Osteocyte (in vitro differentiated cells): ENCODE data around the gene LBHD1. TPM values are rescaled to one million over a fixed set of nuclear protein-coding genes. Genes with fewer than 3 reads are reported as not detected.

Source experiments
- DNase-seq: peaks from one replicate; pipeline ENCODE4 v3.0.0; 2021; ENCODE audit warnings: mixed read lengths; ENCODE audit not compliant: unreplicated experiment; ENCODE audit errors: extremely low spot score
- H3K27ac Mint-ChIP-seq: one replicate; pipeline ENCODE4 v1.8.0; 2021; ENCODE audit warnings: mild to moderate bottlenecking, mixed read lengths; ENCODE audit not compliant: unreplicated experiment
- H3K27me3 Mint-ChIP-seq: one replicate; pipeline ENCODE4 v1.8.0; 2021; ENCODE audit warnings: mixed read lengths; ENCODE audit not compliant: unreplicated experiment
- H3K36me3 Mint-ChIP-seq: one replicate; pipeline ENCODE4 v1.8.0; 2021; ENCODE audit warnings: mixed read lengths; ENCODE audit not compliant: unreplicated experiment
- H3K4me1 Mint-ChIP-seq: one replicate; pipeline ENCODE4 v1.8.0; 2021; ENCODE audit warnings: mixed read lengths; ENCODE audit not compliant: unreplicated experiment
- H3K4me3 Mint-ChIP-seq: one replicate; pipeline ENCODE4 v1.8.0; 2021; ENCODE audit warnings: mild to moderate bottlenecking, moderate library complexity, mixed read lengths; ENCODE audit not compliant: unreplicated experiment
- H3K9me3 Mint-ChIP-seq: one replicate; pipeline ENCODE4 v1.8.0; 2021; ENCODE audit warnings: mixed read lengths; ENCODE audit not compliant: unreplicated experiment
- total RNA-seq: library from RNA; stranded (reverse); gene quantifications from 2 replicates; pipeline ENCODE4 v1.2.1, GENCODE V29; 2021
- TF ChIP-seq, protein P1 (sequence below): fragments of 200-600 bp; sonication (generic); IDR thresholded peaks from 2 replicates; pipeline ENCODE4 v1.5.0; 2021; ENCODE audit warnings: antibody characterized with exemption, mild to moderate bottlenecking, moderate library complexity

The LBHD1 gene
- total RNA-seq, 1 donor from 2014 or later = 7.3 TPM

GRCh38 chr11:62689421-62690183, 17.5 kb upstream of the LBHD1 start, which contains the start of gene LRRN4CL:
TSS of gene LRRN4CL (minus strand) at chr11:62689530. CDS start at chr11:62688508, 1,022 bp downstream.
- Mint-ChIP-seq H3K9me3 (no peaks in the 10 kb centered on the region), H3K4me3 (peak within 1 kb of the TSS; percentile 32), H3K27me3 (no peaks in the 10 kb centered on the region), H3K27ac (peak within 1 kb of the TSS; percentile 63), H3K4me1 (peaks cover 9% of the 10 kb centered on the region), H3K36me3 (peaks cover 19% of the 10 kb centered on the region)
- TF ChIP-seq, protein P1, sequence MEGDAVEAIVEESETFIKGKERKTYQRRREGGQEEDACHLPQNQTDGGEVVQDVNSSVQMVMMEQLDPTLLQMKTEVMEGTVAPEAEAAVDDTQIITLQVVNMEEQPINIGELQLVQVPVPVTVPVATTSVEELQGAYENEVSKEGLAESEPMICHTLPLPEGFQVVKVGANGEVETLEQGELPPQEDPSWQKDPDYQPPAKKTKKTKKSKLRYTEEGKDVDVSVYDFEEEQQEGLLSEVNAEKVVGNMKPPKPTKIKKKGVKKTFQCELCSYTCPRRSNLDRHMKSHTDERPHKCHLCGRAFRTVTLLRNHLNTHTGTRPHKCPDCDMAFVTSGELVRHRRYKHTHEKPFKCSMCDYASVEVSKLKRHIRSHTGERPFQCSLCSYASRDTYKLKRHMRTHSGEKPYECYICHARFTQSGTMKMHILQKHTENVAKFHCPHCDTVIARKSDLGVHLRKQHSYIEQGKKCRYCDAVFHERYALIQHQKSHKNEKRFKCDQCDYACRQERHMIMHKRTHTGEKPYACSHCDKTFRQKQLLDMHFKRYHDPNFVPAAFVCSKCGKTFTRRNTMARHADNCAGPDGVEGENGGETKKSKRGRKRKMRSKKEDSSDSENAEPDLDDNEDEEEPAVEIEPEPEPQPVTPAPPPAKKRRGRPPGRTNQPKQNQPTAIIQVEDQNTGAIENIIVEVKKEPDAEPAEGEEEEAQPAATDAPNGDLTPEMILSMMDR = no peak
- no peak for DNase-seq

DNA sequence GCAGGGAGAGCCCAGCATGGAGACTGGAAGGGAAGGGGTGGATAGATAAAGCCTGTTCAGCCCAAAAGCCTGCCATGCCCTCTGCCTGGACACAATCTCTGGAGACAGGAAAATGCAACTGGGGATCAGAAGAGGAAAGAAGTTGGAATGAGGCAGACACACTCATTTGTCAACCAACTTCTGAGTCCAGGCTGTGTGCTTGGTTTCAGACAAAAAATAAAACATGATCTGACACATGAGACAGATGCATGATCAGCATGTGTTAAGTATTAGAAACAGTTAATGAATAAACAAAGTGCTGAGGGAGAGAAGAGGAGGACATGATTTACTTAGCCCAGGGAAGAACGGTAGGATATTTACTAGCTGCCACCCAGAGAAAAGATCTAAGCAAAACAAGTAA, 16.4 kb upstream of the LBHD1 start:
- Mint-ChIP-seq H3K27me3 (no peaks in the 10 kb centered on the region), H3K36me3 (peaks cover 19% of the 10 kb centered on the region)

DNA sequence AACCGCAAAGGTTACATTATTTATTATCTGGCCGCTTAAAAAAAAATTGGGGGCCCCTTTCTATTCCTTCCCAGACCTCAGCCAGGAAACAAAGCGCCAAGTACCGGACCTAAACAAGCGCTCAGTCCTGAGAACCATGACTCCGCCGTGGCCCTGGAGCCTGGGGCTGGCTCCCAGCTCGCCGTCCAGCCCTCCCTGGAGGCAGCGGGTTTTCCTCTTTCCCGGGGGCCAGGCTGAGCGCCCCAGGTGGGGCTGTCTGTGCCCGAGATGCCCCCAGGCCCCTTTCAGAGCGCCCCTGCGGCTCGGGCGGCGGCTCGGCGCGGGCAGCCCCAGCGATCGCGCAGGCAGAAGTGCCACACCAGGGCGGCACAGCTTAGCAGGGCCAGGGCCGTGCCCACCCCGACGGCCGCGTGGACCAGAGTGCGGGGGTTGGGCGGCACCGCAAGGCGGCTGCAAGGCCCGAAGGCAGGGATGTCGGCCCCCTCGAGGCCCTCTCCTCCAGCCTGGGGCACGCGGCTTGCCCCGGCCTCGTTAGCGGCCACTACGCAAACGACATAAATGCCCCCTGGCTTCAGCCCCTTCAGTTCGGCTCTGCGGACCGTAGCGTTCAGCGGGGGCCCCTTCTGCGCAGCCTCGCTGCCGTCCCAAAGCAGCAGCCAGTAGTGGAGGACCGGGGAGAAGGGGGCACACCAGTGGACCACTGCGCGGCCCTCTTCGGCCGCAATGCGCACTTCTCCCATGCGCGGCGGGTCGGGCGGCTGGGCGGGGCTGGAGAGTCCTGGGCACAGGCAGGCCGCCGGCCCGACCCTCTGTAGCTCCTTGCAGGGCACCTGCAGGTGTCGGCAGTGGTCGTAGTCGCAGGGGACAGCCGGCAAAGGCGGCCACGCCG, 15.7 kb upstream of the LBHD1 start:
- no peak for DNase-seq
- Mint-ChIP-seq H3K27me3 (no peaks in the 10 kb centered on the region), H3K36me3 (peaks cover 16% of the 10 kb centered on the region), H3K4me1 (peaks cover 9% of the 10 kb centered on the region), H3K27ac (no peak overlapping the region), H3K4me3 (no peak overlapping the region), H3K9me3 (no peaks in the 10 kb centered on the region)
- TF ChIP-seq, protein P1 = no peak

More for the DNA sequence above, 16.4 kb upstream of the LBHD1 start:
- no peak for DNase-seq
- H3K4me1 Mint-ChIP-seq = peaks cover 9% of the 10 kb centered on the region
- no peak overlapping the region for H3K27ac Mint-ChIP-seq
- TF ChIP-seq, protein P1 = no peak
- no peaks in the 10 kb centered on the region for H3K9me3 Mint-ChIP-seq
- H3K4me3 Mint-ChIP-seq = no peak overlapping the region

- no peaks in the 10 kb centered on the region for H3K9me3 Mint-ChIP-seq
- no peak overlapping the region for H3K4me3 Mint-ChIP-seq
- peaks cover 4% of the 10 kb centered on the region for H3K36me3 Mint-ChIP-seq
- TF ChIP-seq, protein P1 = no peak
- DNase-seq = no peak
- H3K4me1 Mint-ChIP-seq = peaks cover 26% of the 10 kb centered on the region
- no peak overlapping the region for H3K27ac Mint-ChIP-seq
- H3K27me3 Mint-ChIP-seq = no peaks in the 10 kb centered on the region
Measured at GRCh38 chr11:62682518-62682917, 10.5 kb upstream of the LBHD1 start.

GRCh38 chr11:62680825-62681240, 8.8 kb upstream of the LBHD1 start:
- Mint-ChIP-seq H3K27me3 (no peaks in the 10 kb centered on the region), H3K4me1 (peaks cover 35% of the 10 kb centered on the region), H3K27ac (peak overlapping the region; percentile 70), H3K4me3 (no peak overlapping the region), H3K36me3 (peaks cover 14% of the 10 kb centered on the region), H3K9me3 (no peaks in the 10 kb centered on the region)
- no peak for DNase-seq
- TF ChIP-seq, protein P1 = peak; percentile 64
